Retinal pigment epithelial cell (primary cell): ENCODE results near the gene CEP131.
A peak's percentile ranks its signal among the peaks of the same experiment; 100 is the strongest.

Experiments
- DNase-seq: peaks from one replicate; pipeline ENCODE4 v3.0.0-alpha.2; 2010; ENCODE audit warnings: low read depth
- H3K4me3 ChIP-seq: 2 replicates; pipeline ENCODE4 v1.5.1; 2011; ENCODE audit warnings: mild to moderate bottlenecking, low read length, control low read depth, moderate library complexity
- CTCF ChIP-seq: conservative IDR thresholded peaks from 2 replicates; pipeline ENCODE4 v1.5.1; 2011; ENCODE audit warnings: low read depth, low read length, control low read depth, inconsistent platforms

The CEP131 gene

GRCh38 chr17:81222906-81223761 is at the start of gene CEP131:
TSS of gene CEP131 (minus strand) at chr17:81222965. CDS start at chr17:81220056, 2,909 bp downstream.
- DNase-seq: peak; percentile 89
- no peak for TF ChIP-seq CTCF
- peak within 1 kb of the TSS; percentile 71 for H3K4me3 ChIP-seq

- no peak for TF ChIP-seq CTCF
- no peak overlapping the region for H3K4me3 ChIP-seq
- no peak for DNase-seq
These were observed 48.5 kb upstream of the CEP131 start for GRCh38 chr17:81271226-81271625.

- no peak for TF ChIP-seq CTCF
- H3K4me3 ChIP-seq: no peak overlapping the region
- DNase-seq: no peak
These were observed 47.5 kb upstream of the CEP131 start for GRCh38 chr17:81270279-81270678.

- no peak for DNase-seq
- TF ChIP-seq CTCF: no peak
These were observed 44.8 kb upstream of the CEP131 start for GRCh38 chr17:81267390-81268067.

GRCh38 chr17:81265576-81265975 is 42.8 kb upstream of the CEP131 start:
- no peak for TF ChIP-seq CTCF
- no peak for DNase-seq
- no peak overlapping the region for H3K4me3 ChIP-seq

More at GRCh38 chr17:81267390-81268067, 44.8 kb upstream of the CEP131 start:
- H3K4me3 ChIP-seq: no peak overlapping the region

GRCh38 chr17:81264640-81265039 is 41.9 kb upstream of the CEP131 start:
- no peak for TF ChIP-seq CTCF
- no peak overlapping the region for H3K4me3 ChIP-seq
- no peak for DNase-seq
